H9 (cell line): ENCODE data around the gene CNBD2. TPM values are rescaled to one million over a fixed set of nuclear protein-coding genes. Genes with fewer than 3 reads are reported as not detected.
A peak's percentile ranks its signal among the peaks of the same experiment; 100 is the strongest.

ENCODE experiments used
- DNase-seq: peaks from one replicate; pipeline ENCODE4 v3.0.0-alpha.2; 2017
- H2AFZ ChIP-seq: one replicate; pipeline ENCODE4 v1.6.1; 2013; ENCODE audit warnings: mild to moderate bottlenecking, low read length, control low read depth, moderate library complexity
- H2AK5ac ChIP-seq: 2 replicates; pipeline ENCODE4 v1.6.1; 2013; ENCODE audit warnings: low read length, control low read depth, mixed read lengths; ENCODE audit not compliant: insufficient read length
- H2BK120ac ChIP-seq: one replicate; pipeline ENCODE4 v1.6.1; 2013; ENCODE audit warnings: low read depth, mild to moderate bottlenecking, low read length, control low read depth, inconsistent platforms; ENCODE audit not compliant: poor library complexity, severe bottlenecking
- H2BK12ac ChIP-seq: 2 replicates; pipeline ENCODE4 v1.6.1; 2013; ENCODE audit warnings: low read length, control low read depth, mixed read lengths, low read depth; ENCODE audit not compliant: insufficient read length
- H2BK15ac ChIP-seq: 2 replicates; pipeline ENCODE4 v1.6.1; 2013; ENCODE audit warnings: low read depth, low read length, control low read depth
- H2BK20ac ChIP-seq: one replicate; pipeline ENCODE4 v1.6.1; 2013; ENCODE audit warnings: low read depth, mild to moderate bottlenecking, low read length, control low read depth, inconsistent platforms; ENCODE audit not compliant: poor library complexity, severe bottlenecking
- H2BK5ac ChIP-seq: 2 replicates; pipeline ENCODE4 v1.6.1; 2013; ENCODE audit warnings: low read length, control low read depth, mixed read lengths; ENCODE audit not compliant: insufficient read length
- H3K14ac ChIP-seq: 2 replicates; pipeline ENCODE4 v1.6.1; 2013; ENCODE audit warnings: low read length, control low read depth; ENCODE audit not compliant: insufficient read depth
- H3K18ac ChIP-seq: 2 replicates; pipeline ENCODE4 v1.6.1; 2013; ENCODE audit warnings: low read depth, mild to moderate bottlenecking, mixed read lengths, low read length, control low read depth; ENCODE audit not compliant: insufficient read length
- H3K23ac ChIP-seq: 2 replicates; pipeline ENCODE4 v1.6.1; 2013; ENCODE audit warnings: low read length, control low read depth, mixed read lengths, low read depth; ENCODE audit not compliant: insufficient read length
- H3K23me2 ChIP-seq: 2 replicates; pipeline ENCODE4 v1.6.1; 2013; ENCODE audit warnings: low read depth, mild to moderate bottlenecking, mixed read lengths, low read length, control low read depth; ENCODE audit not compliant: insufficient read length, poor library complexity, severe bottlenecking
- H3K27ac ChIP-seq: 2 replicates; pipeline ENCODE4 v1.5.1; 2013; ENCODE audit warnings: low read length, control low read depth, mixed read lengths, low read depth; ENCODE audit not compliant: insufficient read length
- H3K27me3 ChIP-seq: 2 replicates; pipeline ENCODE4 v1.6.1; 2013; ENCODE audit warnings: low read length, control low read depth, inconsistent platforms; ENCODE audit not compliant: insufficient read depth
- H3K4ac ChIP-seq: 2 replicates; pipeline ENCODE4 v1.6.1; 2013; ENCODE audit warnings: low read depth, mild to moderate bottlenecking, control low read depth, inconsistent platforms, low read length, moderate library complexity
- H3K4me1 ChIP-seq: 2 replicates; pipeline ENCODE4 v1.6.1; 2013; ENCODE audit warnings: low read length, control low read depth, inconsistent platforms; ENCODE audit not compliant: insufficient read depth
- H3K4me2 ChIP-seq: 2 replicates; pipeline ENCODE4 v1.6.1; 2013; ENCODE audit warnings: low read length, control low read depth, mixed read lengths; ENCODE audit not compliant: insufficient read length, insufficient read depth
- H3K56ac ChIP-seq: 2 replicates; pipeline ENCODE4 v1.6.1; 2013; ENCODE audit warnings: low read depth, mild to moderate bottlenecking, mixed read lengths, low read length, control low read depth; ENCODE audit not compliant: insufficient read length
- H3K79me1 ChIP-seq: 2 replicates; pipeline ENCODE4 v1.6.1; 2013; ENCODE audit warnings: low read depth, mild to moderate bottlenecking, moderate library complexity, low read length, control low read depth, inconsistent platforms; ENCODE audit not compliant: insufficient read depth, poor library complexity, severe bottlenecking
- H3K79me2 ChIP-seq: 2 replicates; pipeline ENCODE4 v1.6.1; 2013; ENCODE audit warnings: low read length, control low read depth, inconsistent platforms; ENCODE audit not compliant: insufficient read depth
- H3K9ac ChIP-seq: 2 replicates; pipeline ENCODE4 v1.6.1; 2013; ENCODE audit warnings: low read length, control low read depth, mixed read lengths; ENCODE audit not compliant: insufficient read length; ENCODE audit errors: extremely low read depth
- H3K9me3 ChIP-seq: one replicate; pipeline ENCODE4 v1.6.1; 2013; ENCODE audit warnings: low read depth, low read length, inconsistent platforms; ENCODE audit not compliant: control insufficient read depth
- H3T11ph ChIP-seq: one replicate; pipeline ENCODE4 v1.6.1; 2013; ENCODE audit warnings: mild to moderate bottlenecking, low read length, control low read depth, inconsistent platforms
- H4K20me1 ChIP-seq: one replicate; pipeline ENCODE4 v1.6.1; 2013; ENCODE audit not compliant: control insufficient read depth, insufficient read length, insufficient read depth
- H4K5ac ChIP-seq: 2 replicates; pipeline ENCODE4 v1.6.1; 2013; ENCODE audit warnings: low read depth, mild to moderate bottlenecking, mixed read lengths, low read length, control low read depth; ENCODE audit not compliant: insufficient read length
- H4K8ac ChIP-seq: replicated peaks from 2 replicates; pipeline ENCODE4 v1.6.1; 2013; ENCODE audit warnings: low read length, control low read depth, mixed read lengths, low read depth; ENCODE audit not compliant: insufficient read length
- H4K91ac ChIP-seq: 2 replicates; pipeline ENCODE4 v1.6.1; 2013; ENCODE audit warnings: low read depth, mild to moderate bottlenecking, moderate library complexity, mixed read lengths, low read length, control low read depth; ENCODE audit not compliant: insufficient read length
- H3K27ac Mint-ChIP-seq, 3 experiments: 2 replicates in 2 of 3; 3 replicates in 1 of 3; pipeline ENCODE4 v1.8.0; 2020 to 2021; ENCODE audit warnings: mixed read lengths in 3 of 3, mild to moderate bottlenecking in 1 of 3, moderate library complexity in 1 of 3
- H3K27me3 Mint-ChIP-seq: 2 replicates; pipeline ENCODE4 v1.8.0; 2021; ENCODE audit warnings: low read depth, mild to moderate bottlenecking, moderate library complexity, mixed read lengths
- H3K36me3 Mint-ChIP-seq, 3 experiments: 2 replicates in 2 of 3; 3 replicates in 1 of 3; pipeline ENCODE4 v1.8.0; 2020 to 2021; ENCODE audit warnings: low read depth in 3 of 3, mixed read lengths in 3 of 3; ENCODE audit not compliant: insufficient read depth in 1 of 3
- H3K4me1 Mint-ChIP-seq, 2 experiments: 2 replicates each; pipeline ENCODE4 v1.8.0; 2020; ENCODE audit warnings: mixed read lengths in 2 of 2
- H3K4me3 Mint-ChIP-seq, 2 experiments: 2 replicates in 1 of 2; 3 replicates in 1 of 2; pipeline ENCODE4 v1.8.0; 2020 to 2021; ENCODE audit warnings: mild to moderate bottlenecking in 2 of 2, mixed read lengths in 2 of 2, moderate library complexity in 1 of 2
- H3K9me3 Mint-ChIP-seq, 2 experiments: 2 replicates in 1 of 2; 3 replicates in 1 of 2; pipeline ENCODE4 v1.8.0; 2020; ENCODE audit warnings: mild to moderate bottlenecking in 2 of 2, mixed read lengths in 2 of 2, moderate library complexity in 1 of 2
- CTCF ChIP-seq: fragments of 200-600 bp; sonication (generic); conservative IDR thresholded peaks from 3 replicates; pipeline ENCODE4 v1.8.0; 2021; ENCODE audit warnings: antibody characterized with exemption, mild to moderate bottlenecking
- WGBS: extraction: QIAGEN DNeasy Blood & Tissue Kit; methylation state at CpG from one replicate; pipeline ENCODE4 v1.1.7; 2013; ENCODE audit warnings: missing lambda C conversion rate, low lambda C conversion rate, mixed read lengths; ENCODE audit not compliant: insufficient read length; ENCODE audit errors: extremely low coverage; 5-methylcytosine and 5-hydroxymethylcytosine counted together
- total RNA-seq: library from RNA; stranded (reverse); gene quantifications from 2 replicates; pipeline ENCODE4 v1.2.1, GENCODE V29; 2021

Gene CNBD2
- total RNA-seq, 1 experiment from 2014 or later: 3.1 TPM

GRCh38 chr20:35934050-35934449, 34.3 kb upstream of the CNBD2 start:
- no peak overlapping the region for H3K4me2 ChIP-seq

More at GRCh38 chr20:35934050-35934449, 34.3 kb upstream of the CNBD2 start:
- peak; percentile 56 for DNase-seq
- whole genome bisulfite sequencing: no CpG with 5 or more reads among the region's 4 CpGs
- H3K18ac ChIP-seq: no peak overlapping the region
- no peak for TF ChIP-seq CTCF
- H3K27ac Mint-ChIP-seq: peak overlapping the region; percentile 96 to 98 (median 98)
- no peaks in the 10 kb centered on the region for H3K79me1 ChIP-seq
- H3K23me2 ChIP-seq: no peaks in the 10 kb centered on the region
- H3K23ac ChIP-seq: no peak overlapping the region
- H3K4me3 Mint-ChIP-seq: peak overlapping the region in 1 of 2 experiments; percentile 14; a peak in 1 of 5 replicates
- no peak overlapping the region for H2BK5ac ChIP-seq
- no peak overlapping the region for H3K9ac ChIP-seq
- H4K91ac ChIP-seq: no peak overlapping the region
- H3K36me3 Mint-ChIP-seq: peaks cover 30 to 65% (median 54%) of the 10 kb centered on the region in 3 experiments; a peak in 6 of 7 replicates
- no peak overlapping the region for H2AK5ac ChIP-seq
- H2BK20ac ChIP-seq: no peak overlapping the region
- H3T11ph ChIP-seq: no peak overlapping the region
- no peak overlapping the region for H4K5ac ChIP-seq
- H3K27ac ChIP-seq: peak overlapping the region; percentile 10
- no peaks in the 10 kb centered on the region for H3K9me3 ChIP-seq
- H3K4me1 Mint-ChIP-seq: peaks cover 29 to 32% of the 10 kb centered on the region in 2 experiments
- H2BK120ac ChIP-seq: no peak overlapping the region
- H2BK12ac ChIP-seq: no peak overlapping the region
- no peak overlapping the region for H3K56ac ChIP-seq
- no peaks in the 10 kb centered on the region for H3K27me3 ChIP-seq
- H4K20me1 ChIP-seq: no peaks in the 10 kb centered on the region
- no peak overlapping the region for H3K14ac ChIP-seq
- H2BK15ac ChIP-seq: no peak overlapping the region
- no peaks in the 10 kb centered on the region for H3K27me3 Mint-ChIP-seq
- H3K4me1 ChIP-seq: peaks cover 3% of the 10 kb centered on the region; the same call in 1 of the 2 replicates
- no peaks in the 10 kb centered on the region for H3K79me2 ChIP-seq
- H4K8ac ChIP-seq: no peak overlapping the region
- H3K9me3 Mint-ChIP-seq: no peaks in the 10 kb centered on the region
- H2AFZ ChIP-seq: no peak overlapping the region
- no peak overlapping the region for H3K4ac ChIP-seq
